IMR-90 (cell line): ENCODE results near the gene HOXC6. TPM values are rescaled to one million over a fixed set of nuclear protein-coding genes. Genes with fewer than 3 reads are reported as not detected.

Experiments
- ATAC-seq: fragments of 200-7000 bp; cut with Tn5 transposase; 2 replicates; pipeline ENCODE4 v1.9.1; 2020; ENCODE audit warnings: low read depth, mild to moderate bottlenecking, moderate library complexity
- BruUV-seq: library from RNA; stranded (reverse); fragments of 400-500 nt; replicated peaks from 2 replicates; lab custom pipeline; 2021; lab: Mats Ljungman, UMichigan
- CTCF ChIA-PET: fragments of 300-600 bp; formaldehyde crosslinking; extraction: SDS; loops from one replicate; lab custom pipeline; 2021; ENCODE audit warnings: antibody characterized with exemption; lab: Yijun Ruan, JAX
- POLR2A ChIA-PET: fragments of 300-600 bp; sonication (Branson Sonifier 250); formaldehyde crosslinking; loops from one replicate; lab custom pipeline; 2022; ENCODE audit warnings: antibody characterized with exemption; ENCODE audit not compliant: unreplicated experiment; lab: Charles Lee
- DNase-seq: peaks from one replicate; pipeline ENCODE4 v3.0.0; 2013
- H2AFZ ChIP-seq: replicated peaks from 2 replicates; pipeline ENCODE3; 2013; ENCODE audit warnings: low read length, mild to moderate bottlenecking; ENCODE audit not compliant: poor library complexity
- H2AK5ac ChIP-seq: 2 replicates; pipeline ENCODE4 v1.6.1; 2013; ENCODE audit warnings: low read depth, low read length, inconsistent platforms
- H2AK9ac ChIP-seq: replicated peaks from 2 replicates; pipeline ENCODE3; 2013; ENCODE audit warnings: mild to moderate bottlenecking, low read depth, low read length, moderate library complexity; ENCODE audit not compliant: poor library complexity
- H2BK120ac ChIP-seq: 2 replicates; pipeline ENCODE4 v1.6.1; 2013; ENCODE audit warnings: low read depth, low read length, inconsistent platforms
- H2BK15ac ChIP-seq: 3 replicates; pipeline ENCODE4 v1.6.1; 2013; ENCODE audit warnings: low read depth, low read length, inconsistent platforms
- H2BK20ac ChIP-seq: 2 replicates; pipeline ENCODE4 v1.6.1; 2013; ENCODE audit warnings: low read depth, mild to moderate bottlenecking, inconsistent platforms, low read length, moderate library complexity
- H2BK5ac ChIP-seq: 2 replicates; pipeline ENCODE4 v1.6.1; 2013; ENCODE audit warnings: mild to moderate bottlenecking, low read depth, low read length, inconsistent platforms; ENCODE audit not compliant: poor library complexity, severe bottlenecking
- H3K14ac ChIP-seq: replicated peaks from 2 replicates; pipeline ENCODE4 v1.6.1; 2013; ENCODE audit warnings: low read depth, low read length, inconsistent platforms
- H3K18ac ChIP-seq: 2 replicates; pipeline ENCODE4 v1.6.1; 2013; ENCODE audit warnings: low read depth, low read length, control low read depth
- H3K23ac ChIP-seq: 2 replicates; pipeline ENCODE4 v1.6.1; 2013; ENCODE audit warnings: low read depth, low read length, inconsistent platforms
- H3K27ac ChIP-seq: 2 replicates; pipeline ENCODE4 v1.5.1; 2013; ENCODE audit warnings: mild to moderate bottlenecking, control low read depth, low read length; ENCODE audit not compliant: insufficient read depth
- H3K27me3 ChIP-seq: 2 replicates; pipeline ENCODE4 v1.6.1; 2013; ENCODE audit warnings: low read length; ENCODE audit not compliant: control insufficient read depth, insufficient read depth
- H3K36me3 ChIP-seq: 2 replicates; pipeline ENCODE4 v1.6.1; 2013; ENCODE audit warnings: low read length, mixed read lengths; ENCODE audit not compliant: control insufficient read depth, insufficient read depth
- H3K4ac ChIP-seq: 2 replicates; pipeline ENCODE4 v1.6.1; 2013; ENCODE audit warnings: low read depth, low read length, inconsistent platforms
- H3K4me1 ChIP-seq: 2 replicates; pipeline ENCODE4 v1.6.1; 2013; ENCODE audit warnings: low read length, mixed read lengths; ENCODE audit not compliant: control insufficient read depth, insufficient read depth
- H3K4me2 ChIP-seq: 2 replicates; pipeline ENCODE4 v1.6.1; 2013; ENCODE audit warnings: low read depth, mild to moderate bottlenecking, control low read depth, low read length, moderate library complexity
- H3K4me3 ChIP-seq: 2 replicates; pipeline ENCODE4 v1.5.1; 2013; ENCODE audit warnings: low read depth, mild to moderate bottlenecking, control low read depth, low read length, moderate library complexity; ENCODE audit not compliant: insufficient read depth
- H3K56ac ChIP-seq: 2 replicates; pipeline ENCODE4 v1.6.1; 2013; ENCODE audit warnings: low read length, inconsistent platforms; ENCODE audit not compliant: insufficient read depth; ENCODE audit errors: extremely low read depth
- H3K79me1 ChIP-seq, 2 experiments: 2 replicates each; pipeline ENCODE4 v1.6.1; 2013; ENCODE audit warnings: low read length in 2 of 2, inconsistent platforms in 1 of 2, low read depth in 1 of 2
- H3K9ac ChIP-seq: 2 replicates; pipeline ENCODE4 v1.6.1; 2013; ENCODE audit warnings: low read depth, low read length, control low read depth
- H3K9me1 ChIP-seq: 2 replicates; pipeline ENCODE4 v1.6.1; 2013; ENCODE audit warnings: low read length, inconsistent platforms; ENCODE audit not compliant: insufficient read depth
- H3K9me3 ChIP-seq: 2 replicates; pipeline ENCODE4 v1.6.1; 2013; ENCODE audit warnings: low read length; ENCODE audit not compliant: control insufficient read depth, insufficient read depth
- H4K20me1 ChIP-seq: 2 replicates; pipeline ENCODE4 v1.6.1; 2013; ENCODE audit warnings: low read length, inconsistent platforms; ENCODE audit not compliant: insufficient read depth
- H4K5ac ChIP-seq: 2 replicates; pipeline ENCODE4 v1.6.1; 2013; ENCODE audit warnings: mild to moderate bottlenecking, low read depth, low read length, control low read depth
- H4K8ac ChIP-seq, 2 experiments: 2 replicates each; pipeline ENCODE4 v1.6.1; 2013; ENCODE audit warnings: low read depth in 2 of 2, low read length in 2 of 2, control low read depth in 1 of 2, inconsistent platforms in 1 of 2
- H4K91ac ChIP-seq: 2 replicates; pipeline ENCODE4 v1.6.1; 2013; ENCODE audit warnings: low read depth, low read length, inconsistent platforms; ENCODE audit not compliant: insufficient read depth
- CHD1 ChIP-seq: IDR thresholded peaks from 2 replicates; pipeline ENCODE4 v1.6.1; 2012; ENCODE audit warnings: low read depth, low read length, improper control_type of control experiment
- NFE2L2 ChIP-seq: fragments of 150-350 bp; IDR thresholded peaks from 2 replicates; pipeline ENCODE4 v1.6.1; 2016; ENCODE audit warnings: low read depth, mild to moderate bottlenecking, low read length
- POLR2A ChIP-seq: IDR thresholded peaks from 2 replicates; pipeline ENCODE4 v1.6.1; 2012; ENCODE audit warnings: mild to moderate bottlenecking, low read depth, low read length
- SMC3 ChIP-seq: fragments of 150-350 bp; IDR thresholded peaks from 2 replicates; pipeline ENCODE4 v1.6.1; 2016; ENCODE audit warnings: low read depth, mild to moderate bottlenecking, antibody characterized with exemption, low read length, moderate library complexity
- dilution Hi-C: fragments of 300-500 bp; cut with HindIII; formaldehyde crosslinking; loops from one replicate; pipeline ENCODE4 v1.14.3; 2018; ENCODE audit warnings: low sequenced_read_pairs; ENCODE audit not compliant: unreplicated experiment
- in situ Hi-C: fragments of 300-500 bp; cut with MboI; formaldehyde crosslinking; loops from 3 replicates; pipeline ENCODE4 v1.14.3; 2019; ENCODE audit warnings: low sequenced_read_pairs, inconsistent platforms, mixed read lengths
- intact Hi-C: fragments of 100-400 bp; cut with micrococcal nuclease; formaldehyde crosslinking; loops from 2 replicates; pipeline ENCODE4 v1.10.0; 2022
- polyA plus RNA-seq, 3 experiments: library from polyadenylated mRNA; depleted of rRNA; stranded (reverse); fragments of >200 nt; gene quantifications; 2 replicates each; pipeline ENCODE4 v1.2.3, GENCODE V29; 2012; ENCODE audit warnings: low replicate concordance in 1 of 3
- total RNA-seq: library from RNA; depleted of rRNA; stranded (reverse); fragments of >200 nt; gene quantifications from 2 replicates; pipeline ENCODE4 v1.2.3, GENCODE V29; 2012
- TF ChIP-seq, protein P1 (sequence below): fragments of 150-350 bp; IDR thresholded peaks from 2 replicates; pipeline ENCODE4 v1.6.1; 2016; ENCODE audit warnings: low read depth, mild to moderate bottlenecking, low read length, moderate library complexity, borderline replicate concordance
- TF ChIP-seq, protein P2 (sequence below): fragments of 150-350 bp; IDR thresholded peaks from 2 replicates; pipeline ENCODE4 v1.6.1; 2017; ENCODE audit warnings: mild to moderate bottlenecking, antibody characterized with exemption, low read length, low read depth
- TF ChIP-seq, protein P3 (sequence below): conservative IDR thresholded peaks from 2 replicates; pipeline ENCODE4 v1.5.1; 2012; ENCODE audit warnings: mild to moderate bottlenecking, low read depth, low read length, improper control_type of control experiment

HOXC6 gene
- total and polyA plus RNA-seq, 2 of the 4 experiments (the other 2 are of a cell fraction) = 1.1 TPM; not detected in 1

DNA sequence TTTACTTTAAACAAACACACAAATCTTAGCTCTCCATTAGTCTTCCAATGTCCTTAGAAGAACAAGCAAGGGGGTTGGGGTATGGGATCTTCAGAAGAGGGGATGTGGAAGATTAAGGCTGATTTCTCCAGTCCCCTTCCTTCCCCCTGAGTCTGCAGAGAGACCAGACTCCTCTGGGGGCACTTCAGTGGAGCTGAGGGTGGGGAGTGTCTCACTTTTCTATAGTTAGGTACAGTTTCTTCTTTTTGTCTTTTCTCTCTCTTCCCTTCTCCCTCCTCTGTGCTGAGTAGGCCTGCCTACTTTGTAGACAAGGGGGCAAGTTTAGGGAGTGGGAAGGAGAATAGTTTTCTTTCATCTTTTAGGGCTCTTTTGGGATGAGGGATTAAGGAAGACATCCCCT, 27.9 kb downstream of the HOXC6 start:
- no peaks in the 10 kb centered on the region for H3K4me1 ChIP-seq
- H2BK120ac ChIP-seq = no peak overlapping the region
- H4K5ac ChIP-seq = no peak overlapping the region
- H3K56ac ChIP-seq = no peak overlapping the region
- no peak overlapping the region for H2AK9ac ChIP-seq
- no peak overlapping the region for H3K9ac ChIP-seq
- H3K14ac ChIP-seq = no peak overlapping the region
- peaks cover 71% of the 10 kb centered on the region for H3K27me3 ChIP-seq
- no peak overlapping the region for H2AFZ ChIP-seq
- H3K4me2 ChIP-seq = no peak overlapping the region
- H4K8ac ChIP-seq = no peak overlapping the region
- CTCF ChIA-PET = interaction anchor here (0.8 kb wide), 1 partner anchor 83 kb away, joined by 3 read pairs; no protein-coding TSS in a partner anchor
- H3K79me1 ChIP-seq = no peaks in the 10 kb centered on the region
- H2AK5ac ChIP-seq = no peak overlapping the region
- no peak overlapping the region for H3K23ac ChIP-seq
- no peak overlapping the region for H3K18ac ChIP-seq
- dilution Hi-C loops = no loop called here
- no TSS peak for BruUV-seq
- H3K4me3 ChIP-seq = no peak overlapping the region
- TF ChIP-seq, protein P1, sequence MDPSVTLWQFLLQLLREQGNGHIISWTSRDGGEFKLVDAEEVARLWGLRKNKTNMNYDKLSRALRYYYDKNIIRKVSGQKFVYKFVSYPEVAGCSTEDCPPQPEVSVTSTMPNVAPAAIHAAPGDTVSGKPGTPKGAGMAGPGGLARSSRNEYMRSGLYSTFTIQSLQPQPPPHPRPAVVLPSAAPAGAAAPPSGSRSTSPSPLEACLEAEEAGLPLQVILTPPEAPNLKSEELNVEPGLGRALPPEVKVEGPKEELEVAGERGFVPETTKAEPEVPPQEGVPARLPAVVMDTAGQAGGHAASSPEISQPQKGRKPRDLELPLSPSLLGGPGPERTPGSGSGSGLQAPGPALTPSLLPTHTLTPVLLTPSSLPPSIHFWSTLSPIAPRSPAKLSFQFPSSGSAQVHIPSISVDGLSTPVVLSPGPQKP = no peak
- TF ChIP-seq CHD1 (no peak), SMC3 (no peak), POLR2A (no peak), NFE2L2 (no peak)
- TF ChIP-seq, protein P2, sequence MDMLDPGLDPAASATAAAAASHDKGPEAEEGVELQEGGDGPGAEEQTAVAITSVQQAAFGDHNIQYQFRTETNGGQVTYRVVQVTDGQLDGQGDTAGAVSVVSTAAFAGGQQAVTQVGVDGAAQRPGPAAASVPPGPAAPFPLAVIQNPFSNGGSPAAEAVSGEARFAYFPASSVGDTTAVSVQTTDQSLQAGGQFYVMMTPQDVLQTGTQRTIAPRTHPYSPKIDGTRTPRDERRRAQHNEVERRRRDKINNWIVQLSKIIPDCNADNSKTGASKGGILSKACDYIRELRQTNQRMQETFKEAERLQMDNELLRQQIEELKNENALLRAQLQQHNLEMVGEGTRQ = no peak
- TF ChIP-seq, protein P3, sequence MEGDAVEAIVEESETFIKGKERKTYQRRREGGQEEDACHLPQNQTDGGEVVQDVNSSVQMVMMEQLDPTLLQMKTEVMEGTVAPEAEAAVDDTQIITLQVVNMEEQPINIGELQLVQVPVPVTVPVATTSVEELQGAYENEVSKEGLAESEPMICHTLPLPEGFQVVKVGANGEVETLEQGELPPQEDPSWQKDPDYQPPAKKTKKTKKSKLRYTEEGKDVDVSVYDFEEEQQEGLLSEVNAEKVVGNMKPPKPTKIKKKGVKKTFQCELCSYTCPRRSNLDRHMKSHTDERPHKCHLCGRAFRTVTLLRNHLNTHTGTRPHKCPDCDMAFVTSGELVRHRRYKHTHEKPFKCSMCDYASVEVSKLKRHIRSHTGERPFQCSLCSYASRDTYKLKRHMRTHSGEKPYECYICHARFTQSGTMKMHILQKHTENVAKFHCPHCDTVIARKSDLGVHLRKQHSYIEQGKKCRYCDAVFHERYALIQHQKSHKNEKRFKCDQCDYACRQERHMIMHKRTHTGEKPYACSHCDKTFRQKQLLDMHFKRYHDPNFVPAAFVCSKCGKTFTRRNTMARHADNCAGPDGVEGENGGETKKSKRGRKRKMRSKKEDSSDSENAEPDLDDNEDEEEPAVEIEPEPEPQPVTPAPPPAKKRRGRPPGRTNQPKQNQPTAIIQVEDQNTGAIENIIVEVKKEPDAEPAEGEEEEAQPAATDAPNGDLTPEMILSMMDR = no peak
- H2BK20ac ChIP-seq = no peak overlapping the region
- H3K27ac ChIP-seq = no peak overlapping the region
- no peak for ATAC-seq
- H3K9me1 ChIP-seq = no peaks in the 10 kb centered on the region
- H4K91ac ChIP-seq = no peak overlapping the region
- H3K4ac ChIP-seq = no peak overlapping the region
- H3K9me3 ChIP-seq = no peaks in the 10 kb centered on the region
- DNase-seq = no peak
- in situ Hi-C loops = no loop called here
- POLR2A ChIA-PET = no interaction called here
- no peak overlapping the region for H2BK15ac ChIP-seq
- no peak overlapping the region for H2BK5ac ChIP-seq
- H3K36me3 ChIP-seq = no peaks in the 10 kb centered on the region
- no peaks in the 10 kb centered on the region for H4K20me1 ChIP-seq
- intact Hi-C loops = no loop called here
